ENCODE results near the gene ZSCAN23.

The ZSCAN23 gene

GRCh38 chr6:28401172-28401571 lies 42.1 kb downstream of the ZSCAN23 start:
- ChIA-PET POLR2A (no interaction called here), CTCF (no interaction called here)
- TF ChIP-seq, protein P1, sequence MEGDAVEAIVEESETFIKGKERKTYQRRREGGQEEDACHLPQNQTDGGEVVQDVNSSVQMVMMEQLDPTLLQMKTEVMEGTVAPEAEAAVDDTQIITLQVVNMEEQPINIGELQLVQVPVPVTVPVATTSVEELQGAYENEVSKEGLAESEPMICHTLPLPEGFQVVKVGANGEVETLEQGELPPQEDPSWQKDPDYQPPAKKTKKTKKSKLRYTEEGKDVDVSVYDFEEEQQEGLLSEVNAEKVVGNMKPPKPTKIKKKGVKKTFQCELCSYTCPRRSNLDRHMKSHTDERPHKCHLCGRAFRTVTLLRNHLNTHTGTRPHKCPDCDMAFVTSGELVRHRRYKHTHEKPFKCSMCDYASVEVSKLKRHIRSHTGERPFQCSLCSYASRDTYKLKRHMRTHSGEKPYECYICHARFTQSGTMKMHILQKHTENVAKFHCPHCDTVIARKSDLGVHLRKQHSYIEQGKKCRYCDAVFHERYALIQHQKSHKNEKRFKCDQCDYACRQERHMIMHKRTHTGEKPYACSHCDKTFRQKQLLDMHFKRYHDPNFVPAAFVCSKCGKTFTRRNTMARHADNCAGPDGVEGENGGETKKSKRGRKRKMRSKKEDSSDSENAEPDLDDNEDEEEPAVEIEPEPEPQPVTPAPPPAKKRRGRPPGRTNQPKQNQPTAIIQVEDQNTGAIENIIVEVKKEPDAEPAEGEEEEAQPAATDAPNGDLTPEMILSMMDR (IDR thresholded peaks at IDR 0.05; ENCODE audit: control extremely low read depth, extremely low read depth, low read depth, missing control alignments) = no peak
- no peak for DNase-seq (ENCODE audit: extremely low spot score)

DNA sequence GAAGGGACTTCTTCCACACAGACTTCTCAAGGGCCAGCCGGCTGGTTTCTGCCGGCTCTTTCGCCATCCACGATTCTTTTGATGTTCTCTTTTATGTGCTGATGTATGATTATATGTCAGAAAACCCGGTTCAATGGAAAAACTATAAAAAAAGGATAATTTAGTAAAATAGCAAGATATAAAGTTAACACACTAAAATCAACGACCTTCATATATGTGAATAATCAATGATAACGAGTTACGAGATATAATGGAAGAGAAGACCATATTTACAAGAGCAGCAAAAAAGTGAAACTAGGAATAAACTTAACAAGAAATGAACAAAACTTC lies 43.2 kb downstream of the ZSCAN23 start:
- DNase-seq (ENCODE audit: extremely low spot score) = no peak
- TF ChIP-seq, protein P1 (IDR thresholded peaks at IDR 0.05; ENCODE audit: control extremely low read depth, extremely low read depth, low read depth, missing control alignments) = no peak
- CTCF ChIA-PET = no interaction called here
- POLR2A ChIA-PET = no interaction called here

DNA sequence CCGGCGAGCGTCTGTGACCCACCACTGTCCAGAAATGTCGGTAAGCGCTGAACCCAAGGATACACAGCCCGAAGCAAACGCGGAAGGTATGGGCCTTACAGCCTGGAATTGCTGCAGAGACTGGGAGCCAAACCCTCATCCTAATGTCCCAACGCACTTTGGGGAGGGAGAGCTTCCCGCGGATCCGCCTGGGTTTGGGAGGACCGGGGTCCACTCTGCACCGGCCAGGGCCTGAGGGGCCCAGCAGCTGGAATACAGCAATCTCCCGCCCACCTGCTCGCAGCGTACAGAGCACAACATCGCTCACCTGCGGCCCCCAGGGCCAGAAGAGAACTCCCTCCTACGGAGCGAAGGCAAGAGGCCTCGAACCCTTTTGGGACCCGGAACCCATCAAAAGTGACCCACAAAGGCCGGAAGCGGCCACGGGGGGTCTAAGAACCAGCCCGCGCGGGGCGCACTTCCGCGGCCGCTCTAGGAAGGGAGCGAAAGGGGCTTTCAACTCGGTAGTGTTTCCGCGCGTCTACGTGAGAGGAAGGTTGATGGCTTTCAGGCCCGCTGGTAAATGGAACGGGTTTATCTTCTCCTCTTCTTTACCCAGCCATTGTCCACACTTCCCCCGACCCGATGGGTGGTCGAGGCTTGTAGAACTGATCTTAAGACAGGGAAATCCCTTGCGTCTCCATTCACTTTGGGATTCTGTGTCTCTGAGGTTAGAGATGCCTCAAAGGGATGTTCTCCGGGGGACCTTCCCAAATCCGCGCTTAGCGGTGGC lies 43.8 kb downstream of the ZSCAN23 start, which contains the start of gene ZSCAN12:
ZSCAN12 (minus strand) TSS at position 398 of the 772 bp plus-strand sequence. CDS start 1,342 bp downstream, outside the sequence.
- ChIA-PET POLR2A (interaction anchor here (1.0 kb wide), 1 partner anchor 16 kb away, joined by 3 read pairs; no protein-coding TSS in a partner anchor), CTCF (interaction anchor here (1.0 kb wide), 1 partner anchor 16 kb away, joined by 4 read pairs; no protein-coding TSS in a partner anchor)
- TF ChIP-seq, protein P1 (IDR thresholded peaks at IDR 0.05; ENCODE audit: control extremely low read depth, extremely low read depth, low read depth, missing control alignments) = peak; percentile 55
- peak; percentile 85 for DNase-seq (ENCODE audit: extremely low spot score)

DNA sequence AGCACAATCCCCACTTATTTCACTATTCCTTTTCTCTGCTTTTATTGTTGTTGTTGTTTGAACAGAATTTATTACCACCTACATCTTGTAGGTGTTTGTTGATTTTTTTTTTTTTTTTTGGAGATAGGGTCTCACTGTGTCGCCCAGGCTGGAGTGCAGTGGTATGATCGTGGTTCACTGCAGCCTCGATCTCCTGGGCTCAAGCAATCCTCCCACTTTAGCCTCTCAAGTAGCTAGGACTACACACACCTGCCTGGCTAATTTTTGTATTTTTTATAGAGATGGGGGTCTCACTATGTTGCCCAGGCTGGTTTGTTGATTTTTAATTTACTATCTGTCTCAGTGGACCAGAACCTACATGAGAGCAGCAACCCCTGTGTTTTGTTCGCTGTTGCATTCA lies 47.4 kb downstream of the ZSCAN23 start:
- CTCF ChIA-PET = interaction anchor here (0.9 to 1.5 kb wide), 4 partner anchors 10 to 40 kb away, joined by 3 to 6 read pairs (median 4); no protein-coding TSS in a partner anchor
- DNase-seq (ENCODE audit: extremely low spot score) = no peak
- TF ChIP-seq, protein P1 (IDR thresholded peaks at IDR 0.05; ENCODE audit: control extremely low read depth, extremely low read depth, low read depth, missing control alignments) = no peak
- POLR2A ChIA-PET = no interaction called here

- TF ChIP-seq, protein P1 (IDR thresholded peaks at IDR 0.05; ENCODE audit: control extremely low read depth, extremely low read depth, low read depth, missing control alignments) = peak; percentile 1
- DNase-seq (ENCODE audit: extremely low spot score) = no peak
- ChIA-PET POLR2A (no interaction called here), CTCF (interaction anchor here (2.0 to 3.1 kb wide), 2 partner anchors 10 to 39 kb away, joined by 7 to 11 read pairs; no protein-coding TSS in a partner anchor)
These were observed 49.2 kb downstream of the ZSCAN23 start for GRCh38 chr6:28393912-28394662.

DNA sequence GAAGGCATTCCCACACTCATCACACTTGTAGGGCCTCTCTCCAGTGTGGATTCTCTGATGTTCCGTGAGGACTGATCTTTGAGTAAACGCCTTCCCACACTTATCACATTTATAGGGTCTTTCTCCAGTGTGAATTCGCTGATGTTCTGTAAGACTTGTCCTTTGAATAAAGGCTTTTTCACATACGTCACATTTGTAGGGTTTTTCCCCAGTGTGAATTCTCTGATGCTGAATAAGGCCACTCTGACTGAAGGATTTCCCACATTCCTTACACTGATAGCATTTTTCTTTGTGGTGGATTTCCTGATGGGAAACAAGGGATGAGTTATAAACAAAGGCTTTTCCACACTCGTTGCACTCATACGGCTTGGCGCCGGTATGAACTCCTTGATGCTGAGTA lies 52.6 kb downstream of the ZSCAN23 start:
- TF ChIP-seq, protein P1 (IDR thresholded peaks at IDR 0.05; ENCODE audit: control extremely low read depth, extremely low read depth, low read depth, missing control alignments) = no peak
- ChIA-PET POLR2A (no interaction called here), CTCF (no interaction called here)
- DNase-seq (ENCODE audit: extremely low spot score) = no peak

Measured in GM10248 (cell line).